HG03469 (cell line): ENCODE measurements around the gene PRKCB.

Experiments used
- ATAC-seq: cut with Tn5 transposase; IDR thresholded peaks from one replicate; pipeline ENCODE4 v1.9.1; 2021; ENCODE audit warnings: mild to moderate bottlenecking, moderate library complexity, moderate number of reproducible peaks; ENCODE audit not compliant: unreplicated experiment

The PRKCB gene

DNA sequence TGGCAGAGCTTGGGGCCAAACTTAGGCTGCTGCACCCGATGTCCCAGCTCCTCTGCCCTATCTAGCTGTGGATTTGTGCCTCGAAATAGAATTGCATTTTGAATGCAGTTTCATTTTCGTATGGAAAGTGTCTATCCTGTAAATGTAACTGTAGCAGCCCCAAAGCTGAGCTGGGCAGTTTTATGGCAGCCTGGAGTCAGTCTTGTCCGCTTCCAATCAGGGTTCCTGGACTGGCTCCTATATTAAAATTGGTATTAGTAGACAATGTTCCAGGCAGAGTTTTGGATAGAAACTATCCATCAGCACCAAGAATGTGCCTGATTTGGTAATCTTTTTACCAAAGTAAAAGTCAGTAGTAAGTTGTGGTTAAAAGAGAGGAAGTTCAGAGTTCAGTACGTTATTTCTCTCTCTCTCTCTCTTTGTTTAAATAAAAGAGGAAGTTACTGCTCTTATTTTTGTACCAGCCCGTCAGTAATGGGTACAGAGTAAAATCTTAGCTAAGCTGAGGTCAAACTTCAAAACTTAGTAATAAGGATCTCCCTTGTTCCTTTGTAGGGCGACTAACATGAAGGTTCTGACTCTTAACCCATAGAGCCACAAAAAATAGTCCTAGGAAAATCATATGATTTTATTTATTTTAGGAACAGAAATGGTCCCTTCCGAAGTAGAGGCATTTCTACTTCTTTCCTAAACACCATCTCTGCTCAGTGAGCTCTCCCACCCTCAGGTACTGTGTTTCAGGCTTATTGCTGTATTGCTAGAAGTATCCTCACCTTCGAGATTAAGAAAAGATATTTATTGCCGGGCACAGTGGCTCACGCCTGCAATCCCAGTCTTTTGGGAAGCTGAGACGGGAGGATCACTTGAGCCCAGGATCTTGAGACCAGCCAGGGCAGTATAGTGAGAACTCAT is 28.0 kb downstream of the PRKCB start:
- ATAC-seq = peak; percentile 56

DNA sequence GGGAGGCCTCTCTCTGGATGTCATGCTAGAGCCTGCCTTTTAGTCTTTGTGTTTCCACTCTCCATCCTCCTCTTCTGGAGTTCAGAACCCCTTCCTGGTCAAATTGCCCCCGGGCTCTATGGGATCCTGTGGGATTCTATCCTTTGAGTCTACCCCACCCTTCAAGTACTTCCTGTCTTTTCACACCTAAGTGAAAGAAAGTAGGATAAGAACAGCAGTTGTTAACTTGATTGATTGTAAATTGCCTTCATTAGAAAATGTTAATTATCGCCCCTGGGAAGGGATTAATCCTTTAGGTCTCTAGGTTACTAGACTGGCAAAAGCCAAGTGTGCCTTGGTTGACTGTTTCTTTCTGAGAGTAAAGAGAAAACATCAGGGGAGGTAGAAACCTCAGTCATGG is 30.1 kb downstream of the PRKCB start:
- no peak for ATAC-seq

GRCh38 chr16:23866621-23867020 is 30.8 kb downstream of the PRKCB start:
- no peak for ATAC-seq

DNA sequence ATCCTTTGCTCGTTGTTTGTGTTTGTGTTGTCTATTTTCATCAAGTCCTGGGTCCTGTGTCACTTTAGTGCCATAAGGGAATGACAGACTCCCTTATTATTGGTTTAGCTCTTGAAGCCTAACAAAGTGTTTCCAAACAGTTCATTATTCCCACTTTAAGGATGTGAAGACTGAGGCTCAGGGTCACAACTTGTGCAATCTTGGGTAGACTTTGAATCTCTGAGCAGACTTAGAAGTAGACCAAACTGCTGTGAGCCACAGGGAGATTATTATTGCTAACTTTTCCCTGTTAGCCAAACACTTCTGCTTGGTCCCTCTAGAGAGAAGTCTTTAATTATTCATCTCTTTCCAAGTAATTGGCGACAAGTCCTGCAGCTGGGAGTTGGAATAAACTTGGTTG is 31.8 kb downstream of the PRKCB start:
- no peak for ATAC-seq

- no peak for ATAC-seq
Measured at GRCh38 chr16:23868136-23868535, 32.4 kb downstream of the PRKCB start.

DNA sequence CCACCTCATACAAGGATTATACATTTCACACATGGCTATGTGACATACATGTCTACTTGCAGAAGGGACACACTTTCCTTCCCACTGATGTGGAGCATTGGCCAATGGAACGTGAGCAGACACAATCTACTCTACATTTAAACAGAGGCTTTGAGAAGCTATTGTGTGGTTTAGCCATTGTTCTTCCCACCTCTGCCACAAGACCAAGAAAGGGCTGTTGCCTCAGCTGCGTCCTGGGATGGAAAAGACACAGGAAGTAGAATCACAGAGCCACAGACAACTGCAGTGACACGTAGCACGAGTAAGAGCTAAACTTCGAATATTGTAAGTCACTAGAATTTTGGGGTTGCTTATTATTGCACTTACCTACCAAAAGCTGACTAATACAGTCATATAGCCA is 33.3 kb downstream of the PRKCB start:
- ATAC-seq = no peak

DNA sequence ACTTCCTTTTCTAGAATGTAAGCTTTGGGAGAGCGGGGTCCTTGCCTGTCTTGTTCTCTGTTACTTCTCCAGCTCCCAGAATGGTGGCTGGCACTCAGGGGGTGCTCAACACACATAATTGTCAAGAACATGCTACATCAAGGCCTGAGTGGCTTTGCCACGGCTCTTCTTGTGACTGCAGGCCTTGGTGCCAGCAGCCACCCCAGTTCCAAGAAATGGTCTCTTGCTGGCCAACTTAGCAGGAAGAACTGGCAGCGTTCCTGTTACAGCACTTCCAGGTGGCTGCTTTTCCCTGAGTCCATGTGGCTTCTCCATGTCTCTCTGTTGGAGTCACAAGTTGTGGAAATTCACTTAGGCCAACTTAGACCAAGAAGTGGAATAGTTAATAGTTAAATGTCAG is 36.1 kb downstream of the PRKCB start:
- no peak for ATAC-seq

DNA sequence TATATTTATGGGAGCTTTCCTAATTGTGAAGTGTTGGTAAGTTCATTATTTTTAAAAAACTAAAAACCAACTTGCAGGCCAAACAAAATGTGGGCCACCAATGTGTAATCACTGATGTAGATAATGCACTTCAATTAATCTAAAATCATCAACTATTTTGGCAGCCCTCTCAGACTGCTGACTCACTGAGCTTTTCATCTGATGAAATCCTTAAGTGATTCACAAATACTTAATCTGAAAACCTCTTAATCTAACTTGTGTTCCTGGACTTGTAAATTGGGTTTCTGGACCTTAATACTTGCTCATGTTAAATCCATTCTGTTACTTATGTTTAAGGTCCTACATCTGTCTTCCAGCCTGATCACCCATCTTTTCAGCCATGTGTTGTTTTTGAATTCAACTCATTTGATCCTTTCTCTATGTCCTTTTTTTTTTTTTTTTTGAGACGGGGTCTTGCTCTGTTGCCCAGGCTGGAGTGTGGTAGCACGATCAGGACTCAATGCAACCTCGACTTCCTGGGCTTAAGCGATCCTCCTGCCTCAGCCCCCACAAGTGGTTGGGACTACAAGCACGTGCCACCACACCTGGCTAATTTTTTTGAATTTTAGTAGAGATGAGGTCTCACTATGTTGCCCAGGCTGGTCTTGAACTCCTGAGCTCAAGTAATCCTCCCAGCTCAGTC is 39.0 kb downstream of the PRKCB start:
- ATAC-seq = no peak

DNA sequence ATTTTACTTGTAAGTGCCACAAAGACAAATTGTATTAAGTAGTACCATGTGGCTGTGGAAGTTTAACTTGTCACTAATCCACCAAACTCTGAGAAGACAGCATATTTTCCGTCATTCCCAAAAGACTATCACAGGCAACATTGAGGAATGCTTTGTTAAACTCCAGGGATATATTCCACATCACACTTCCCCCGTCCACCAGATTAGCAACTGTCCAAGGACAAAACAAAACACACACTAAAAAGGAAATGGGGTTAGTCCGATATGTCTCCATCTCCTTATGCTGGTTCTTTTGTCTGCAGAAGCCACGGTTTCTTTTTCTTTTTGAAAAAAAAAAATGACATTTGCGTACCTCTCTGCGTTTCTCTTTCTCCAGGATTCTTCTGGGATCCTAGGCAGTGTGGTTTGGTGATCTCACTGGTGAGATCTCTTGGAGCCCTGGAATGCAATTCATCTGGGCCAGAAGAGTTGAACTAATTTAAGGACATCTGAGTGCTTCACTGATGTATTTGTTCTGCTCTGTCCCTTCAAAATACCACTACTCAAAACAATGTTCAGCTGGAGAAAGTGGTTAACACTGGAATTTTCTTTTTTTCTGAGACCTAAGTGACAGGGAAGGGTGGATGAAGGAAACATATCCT is 40.6 kb downstream of the PRKCB start:
- ATAC-seq = no peak

- no peak for ATAC-seq
Measured at GRCh38 chr16:23877107-23878070, 41.6 kb downstream of the PRKCB start.

DNA sequence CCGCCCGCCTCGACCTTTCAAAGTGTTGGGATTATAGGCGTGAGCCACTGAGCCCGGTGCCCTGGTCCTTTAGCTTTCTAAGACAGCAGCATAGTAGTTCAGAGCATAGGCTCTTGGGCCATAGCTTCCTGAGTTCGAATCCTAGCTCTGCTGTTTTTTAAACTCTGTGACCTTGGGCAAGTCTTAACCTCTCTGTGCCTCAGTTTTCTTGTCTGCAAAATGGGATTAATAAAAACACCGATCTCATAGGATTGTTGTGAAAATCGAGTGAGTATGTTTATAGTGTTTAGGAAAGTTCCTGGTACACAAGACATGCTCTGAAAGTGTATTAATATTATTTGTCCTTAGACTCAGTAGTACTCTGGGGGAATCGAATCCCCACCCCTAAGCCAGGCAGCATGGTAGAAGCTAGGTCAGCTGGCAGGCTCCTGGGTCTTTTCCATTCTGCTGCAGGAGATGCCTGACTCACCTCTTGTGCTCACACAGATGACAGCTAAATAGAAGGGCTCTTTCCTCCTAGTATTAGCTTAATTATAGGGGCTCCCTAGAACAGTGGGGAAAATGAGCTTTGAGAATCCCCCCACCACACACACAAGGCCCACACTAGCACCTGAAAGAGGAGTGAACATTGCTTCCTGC is 44.1 kb downstream of the PRKCB start:
- no peak for ATAC-seq

DNA sequence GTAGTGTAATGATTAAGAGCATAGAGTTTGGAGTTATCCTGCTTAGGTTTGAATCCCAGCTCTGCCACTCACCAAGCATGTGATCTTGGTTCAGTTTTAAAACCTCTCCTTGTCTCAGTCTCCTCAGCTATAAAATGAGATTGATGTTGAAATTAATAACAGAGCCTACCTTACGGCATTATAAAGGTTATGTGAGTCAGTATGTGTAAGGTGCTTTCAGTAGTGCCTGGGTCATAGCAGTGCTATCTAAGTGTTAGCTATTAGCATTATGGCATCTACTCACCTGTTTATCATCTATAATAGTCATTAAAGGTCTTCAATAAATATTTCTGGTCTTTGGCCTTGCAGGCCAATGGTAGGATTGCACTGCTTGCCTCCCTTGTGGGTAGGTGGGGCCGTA is 53.4 kb downstream of the PRKCB start:
- ATAC-seq = no peak

DNA sequence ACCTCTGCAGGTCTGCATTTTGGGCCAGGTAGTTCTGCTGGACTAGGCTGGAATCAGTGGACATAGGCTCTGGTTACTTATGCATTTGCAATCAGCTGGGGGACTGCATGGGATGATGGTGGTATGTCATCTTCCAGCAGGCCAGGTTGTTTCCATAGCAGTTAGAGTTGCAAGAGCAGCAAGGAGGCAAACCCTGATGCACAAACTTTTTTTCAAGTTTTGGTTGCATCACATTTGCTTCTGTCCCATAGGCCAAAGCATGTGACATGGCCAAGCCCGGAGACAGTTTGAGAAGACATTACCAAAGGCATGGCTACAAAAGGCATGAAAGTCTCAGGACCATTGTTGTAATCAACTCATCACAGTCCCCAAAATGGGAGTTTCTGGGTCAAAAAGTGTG is 58.2 kb downstream of the PRKCB start:
- no peak for ATAC-seq

DNA sequence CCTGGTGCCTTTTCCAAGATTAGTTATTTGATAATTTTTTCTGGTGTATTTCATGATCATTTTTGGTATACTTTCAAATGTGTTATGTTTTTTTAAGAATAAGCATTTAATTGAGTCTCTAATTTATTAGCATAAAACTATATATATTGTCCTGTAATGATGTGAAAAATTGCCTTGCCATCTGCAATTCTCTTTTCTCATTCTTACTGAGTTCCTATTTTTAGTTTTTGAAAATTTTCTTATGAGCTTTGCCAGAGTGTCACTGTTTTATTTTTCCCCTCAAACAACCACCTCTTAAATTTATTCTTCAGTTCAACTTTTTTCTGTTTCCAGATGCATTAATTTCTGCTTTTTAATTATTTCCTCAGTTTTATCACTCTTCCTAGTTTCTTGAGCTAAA is 59.3 kb downstream of the PRKCB start:
- no peak for ATAC-seq

- no peak for ATAC-seq
Measured at GRCh38 chr16:23896832-23897821, 61.3 kb downstream of the PRKCB start.

- ATAC-seq = no peak
Measured at GRCh38 chr16:23898682-23899430, 63.1 kb downstream of the PRKCB start.

DNA sequence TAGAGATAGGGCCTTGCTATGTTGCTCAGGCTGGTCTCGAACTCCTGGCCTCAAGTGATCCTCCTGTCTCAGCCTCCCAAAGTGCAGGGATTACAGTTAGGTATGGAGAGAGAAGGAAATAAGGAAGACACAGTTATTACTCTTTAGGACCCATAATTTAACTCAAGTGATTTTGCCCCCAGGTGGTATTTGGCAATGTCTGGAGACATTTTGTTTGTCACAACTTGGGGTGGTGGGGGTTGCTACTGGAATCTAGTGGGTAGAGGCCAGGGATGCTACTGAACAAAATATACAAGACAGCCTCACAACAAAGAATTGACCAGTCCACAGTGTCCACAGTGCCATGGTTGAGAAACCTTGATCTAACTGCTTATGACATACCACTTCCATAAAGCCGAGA is 64.1 kb downstream of the PRKCB start:
- no peak for ATAC-seq

DNA sequence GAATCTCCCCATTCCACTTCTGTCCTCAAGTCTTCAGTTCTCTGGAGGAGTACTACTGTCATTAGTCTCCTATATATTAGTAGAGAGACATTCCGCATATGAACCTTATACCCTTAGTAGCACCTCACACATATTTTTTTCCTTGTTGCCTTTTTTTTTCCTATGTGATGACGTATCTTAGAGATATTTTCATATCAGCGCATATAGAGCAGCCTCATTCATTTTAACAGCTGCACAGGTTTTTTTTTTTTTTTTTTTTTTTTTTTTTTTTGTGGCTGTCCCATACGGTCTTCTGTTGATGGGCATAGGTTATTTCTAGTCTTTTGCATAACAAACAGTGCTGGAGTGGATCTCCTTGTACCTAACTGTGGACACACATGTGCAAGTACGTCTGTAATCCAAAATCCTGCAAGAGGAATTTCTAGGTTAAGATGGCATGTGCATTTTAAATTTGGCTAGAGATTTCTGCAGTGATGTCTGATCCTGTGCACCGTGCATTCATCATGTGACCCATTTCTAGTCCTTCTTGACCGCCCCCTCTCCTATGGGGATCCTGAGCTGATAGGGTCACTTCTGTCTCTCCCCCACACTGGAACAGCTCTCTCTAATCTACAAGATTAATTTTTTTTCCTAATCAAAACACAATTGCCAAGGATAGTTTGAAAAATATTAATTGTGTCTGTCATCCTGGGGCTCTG is 64.8 kb downstream of the PRKCB start:
- no peak for ATAC-seq
